ENCODE measurements around the gene EFEMP1.

GRCh38 chr2:55838653-55839052 lies 84.9 kb downstream of the EFEMP1 start:
- TF ChIP-seq, protein P1, sequence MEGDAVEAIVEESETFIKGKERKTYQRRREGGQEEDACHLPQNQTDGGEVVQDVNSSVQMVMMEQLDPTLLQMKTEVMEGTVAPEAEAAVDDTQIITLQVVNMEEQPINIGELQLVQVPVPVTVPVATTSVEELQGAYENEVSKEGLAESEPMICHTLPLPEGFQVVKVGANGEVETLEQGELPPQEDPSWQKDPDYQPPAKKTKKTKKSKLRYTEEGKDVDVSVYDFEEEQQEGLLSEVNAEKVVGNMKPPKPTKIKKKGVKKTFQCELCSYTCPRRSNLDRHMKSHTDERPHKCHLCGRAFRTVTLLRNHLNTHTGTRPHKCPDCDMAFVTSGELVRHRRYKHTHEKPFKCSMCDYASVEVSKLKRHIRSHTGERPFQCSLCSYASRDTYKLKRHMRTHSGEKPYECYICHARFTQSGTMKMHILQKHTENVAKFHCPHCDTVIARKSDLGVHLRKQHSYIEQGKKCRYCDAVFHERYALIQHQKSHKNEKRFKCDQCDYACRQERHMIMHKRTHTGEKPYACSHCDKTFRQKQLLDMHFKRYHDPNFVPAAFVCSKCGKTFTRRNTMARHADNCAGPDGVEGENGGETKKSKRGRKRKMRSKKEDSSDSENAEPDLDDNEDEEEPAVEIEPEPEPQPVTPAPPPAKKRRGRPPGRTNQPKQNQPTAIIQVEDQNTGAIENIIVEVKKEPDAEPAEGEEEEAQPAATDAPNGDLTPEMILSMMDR (IDR thresholded peaks at IDR 0.05; ENCODE audit: borderline replicate concordance, extremely low read depth, low read length, poor library complexity, severe bottlenecking), result no peak
- TF ChIP-seq EZH2 (IDR thresholded peaks at IDR 0.05; ENCODE audit: borderline replicate concordance, low read depth, low read length, severe bottlenecking), result no peak

All from DND-41 (cell line).